HEK293 (cell line): Measurements from ENCODE around the gene CNIH3.

Source experiments
- CTCF ChIP-seq: fragments of 450-650 bp; formaldehyde crosslinking; IDR thresholded peaks from 2 replicates; pipeline ENCODE4 v1.5.1; 2016; ENCODE audit warnings: missing biosample characterization, missing genetic modification characterization
- KLF16 ChIP-seq: fragments of 450-650 bp; formaldehyde crosslinking; IDR thresholded peaks from 2 replicates; pipeline ENCODE4 v1.5.1; 2017; ENCODE audit warnings: missing biosample characterization, missing genetic modification characterization
- MZF1 ChIP-seq: fragments of 450-650 bp; formaldehyde crosslinking; IDR thresholded peaks from 2 replicates; pipeline ENCODE4 v1.5.1; 2017; ENCODE audit warnings: missing biosample characterization, missing genetic modification characterization, borderline replicate concordance
- PBX3 ChIP-seq: sonication (generic); formaldehyde crosslinking; IDR thresholded peaks from 2 replicates; pipeline ENCODE4 v1.8.1; 2022; ENCODE audit warnings: mild to moderate bottlenecking, moderate library complexity, missing genetic modification reagents
- REST ChIP-seq: fragments of 450-650 bp; formaldehyde crosslinking; IDR thresholded peaks from 2 replicates; pipeline ENCODE4 v1.5.1; 2016; ENCODE audit warnings: missing biosample characterization, missing genetic modification characterization
- ZEB2 ChIP-seq: fragments of 450-650 bp; formaldehyde crosslinking; IDR thresholded peaks from 2 replicates; pipeline ENCODE4 v1.5.1; 2016; ENCODE audit warnings: missing biosample characterization, missing genetic modification characterization
- ZNF140 ChIP-seq: fragments of 450-650 bp; formaldehyde crosslinking; IDR thresholded peaks from 2 replicates; pipeline ENCODE4 v1.5.1; 2016; ENCODE audit warnings: missing biosample characterization, missing genetic modification characterization
- ZNF560 ChIP-seq: fragments of 450-650 bp; formaldehyde crosslinking; IDR thresholded peaks from 2 replicates; pipeline ENCODE4 v1.5.1; 2017; ENCODE audit warnings: missing biosample characterization, missing genetic modification characterization, borderline replicate concordance
- ZNF707 ChIP-seq: fragments of 450-650 bp; formaldehyde crosslinking; IDR thresholded peaks from 2 replicates; pipeline ENCODE4 v1.5.1; 2016; ENCODE audit warnings: missing biosample characterization, missing genetic modification characterization
- ZNF76 ChIP-seq: fragments of 450-650 bp; formaldehyde crosslinking; IDR thresholded peaks from 2 replicates; pipeline ENCODE4; 2016; ENCODE audit warnings: low read depth, missing biosample characterization, missing genetic modification characterization, borderline replicate concordance

GRCh38 chr1:224669403-224669802 lies 53.3 kb downstream of the CNIH3 start:
- no peak for TF ChIP-seq ZNF76 (tag by site-specific recombination)
- TF ChIP-seq PBX3 (CRISPR knock-in tag): no peak
- TF ChIP-seq REST: no peak
- TF ChIP-seq KLF16: no peak
- TF ChIP-seq ZNF707 (tag by site-specific recombination): no peak
- no peak for TF ChIP-seq ZNF560 (tag by site-specific recombination)
- no peak for TF ChIP-seq CTCF (tag by site-specific recombination)
- TF ChIP-seq MZF1: no peak
- TF ChIP-seq ZEB2 (tag by site-specific recombination): no peak
- no peak for TF ChIP-seq ZNF140 (tag by site-specific recombination)
